HEK293T (cell line): ENCODE results near the gene PTPRD.

Source experiments
- BHLHE40 ChIP-seq: fragments of 450-650 bp; IDR thresholded peaks from 2 replicates; pipeline ENCODE4 v1.6.1; 2016; ENCODE audit warnings: mild to moderate bottlenecking, moderate library complexity, borderline replicate concordance
- FOXM1 ChIP-seq: fragments of 450-650 bp; IDR thresholded peaks from 2 replicates; pipeline ENCODE4 v1.6.1; 2017; ENCODE audit warnings: mild to moderate bottlenecking, borderline replicate concordance
- L3MBTL2 ChIP-seq: fragments of 450-650 bp; conservative IDR thresholded peaks from 2 replicates; pipeline ENCODE4 v1.6.1; 2016; ENCODE audit warnings: mild to moderate bottlenecking
- NFRKB ChIP-seq: fragments of 450-650 bp; IDR thresholded peaks from 2 replicates; pipeline ENCODE4 v1.6.1; 2016; ENCODE audit warnings: mild to moderate bottlenecking, moderate library complexity
- ZNF384 ChIP-seq: fragments of 450-650 bp; IDR thresholded peaks from 2 replicates; pipeline ENCODE4 v1.6.1; 2016

- TF ChIP-seq FOXM1 (no peak), BHLHE40 (no peak), L3MBTL2 (no peak), NFRKB (no peak), ZNF384 (no peak)
Observed at GRCh38 chr9:8926461-8926860, 1686.3 kb downstream of the PTPRD start.
